ENCODE results near the gene AKR1C3. TPM values are rescaled to one million over a fixed set of nuclear protein-coding genes. Genes with fewer than 3 reads are reported as not detected.

Gene AKR1C3
- total RNA-seq, 2 donors from 2014 or later: 6.5 to 12.8 TPM

- no peak for DNase-seq (ENCODE audit: low spot score)
- 50% methylated on average over 1 of the region's 1 CpG for WGBS
- no peak for TF ChIP-seq CTCF (IDR thresholded peaks at IDR 0.05)
- TF ChIP-seq POLR2A (IDR thresholded peaks at IDR 0.05): no peak
- TF ChIP-seq POLR2AphosphoS5 (IDR thresholded peaks at IDR 0.05): no peak
- Histone ChIP-seq H3K36me3 (no peaks in the 10 kb centered on the region), H3K27me3 (replicated peaks; ENCODE audit: insufficient read depth) (no peaks in the 10 kb centered on the region), H3K27ac (no peak overlapping the region), H3K4me1 (replicated peaks) (no peaks in the 10 kb centered on the region), H3K9me3 (no peaks in the 10 kb centered on the region), H3K4me3 (no peak overlapping the region)
- intact Hi-C loops (cut with DNase I): no loop called here
These were observed 54.4 kb downstream of the AKR1C3 start for GRCh38 chr10:5148678-5149032.

GRCh38 chr10:5151076-5151475, 56.9 kb downstream of the AKR1C3 start:
- Histone ChIP-seq H3K4me1 (replicated peaks) (no peaks in the 10 kb centered on the region), H3K4me3 (no peak overlapping the region), H3K9me3 (no peaks in the 10 kb centered on the region), H3K36me3 (no peaks in the 10 kb centered on the region), H3K27ac (no peak overlapping the region), H3K27me3 (replicated peaks; ENCODE audit: insufficient read depth) (no peaks in the 10 kb centered on the region)
- DNase-seq (ENCODE audit: low spot score): no peak
- TF ChIP-seq CTCF (IDR thresholded peaks at IDR 0.05): no peak
- no peak for TF ChIP-seq POLR2A (IDR thresholded peaks at IDR 0.05)
- no peak for TF ChIP-seq POLR2AphosphoS5 (IDR thresholded peaks at IDR 0.05)
- intact Hi-C loops (cut with DNase I): no loop called here
- WGBS: 90% methylated on average over 3 of the region's 3 CpGs

GRCh38 chr10:5155951-5156350, 61.7 kb downstream of the AKR1C3 start:
- DNase-seq (ENCODE audit: low spot score): no peak
- Histone ChIP-seq H3K4me3 (no peak overlapping the region), H3K36me3 (no peaks in the 10 kb centered on the region), H3K27ac (no peak overlapping the region), H3K27me3 (replicated peaks; ENCODE audit: insufficient read depth) (no peaks in the 10 kb centered on the region), H3K9me3 (no peaks in the 10 kb centered on the region), H3K4me1 (replicated peaks) (no peaks in the 10 kb centered on the region)
- WGBS: 23% methylated on average over 1 of the region's 1 CpG
- intact Hi-C loops (cut with DNase I): no loop called here
- TF ChIP-seq CTCF (IDR thresholded peaks at IDR 0.05): no peak
- TF ChIP-seq POLR2AphosphoS5 (IDR thresholded peaks at IDR 0.05): no peak
- TF ChIP-seq POLR2A (IDR thresholded peaks at IDR 0.05): no peak

Small RNA genes within 50 kb of the gene (small RNA-seq; reads per million reads assigned to genes)
- gene RF00096: 0 reads per million in 2 donors

Other genes with a start within 250 kb of the AKR1C3 start
- 10 to 100 TPM in 1 of 2 donors, 1 to 10 TPM in 1; 7.4 to 18.7 TPM for gene AKR1C1, start 131.0 kb upstream of the AKR1C3 start, total RNA-seq
- gene AKR1C2, start 90.6 kb upstream of the AKR1C3 start, total RNA-seq: 1 to 10 TPM; 6.4 to 8.2 TPM
- gene AKR1C8, start 90.7 kb downstream of the AKR1C3 start, total RNA-seq: not detected
- gene AKR1C4, start 102.4 kb downstream of the AKR1C3 start, total RNA-seq: not detected

Measured in prostate gland (tissue), 2 donors.